Measurements from ENCODE around the gene SEBOX.

Gene SEBOX

DNA sequence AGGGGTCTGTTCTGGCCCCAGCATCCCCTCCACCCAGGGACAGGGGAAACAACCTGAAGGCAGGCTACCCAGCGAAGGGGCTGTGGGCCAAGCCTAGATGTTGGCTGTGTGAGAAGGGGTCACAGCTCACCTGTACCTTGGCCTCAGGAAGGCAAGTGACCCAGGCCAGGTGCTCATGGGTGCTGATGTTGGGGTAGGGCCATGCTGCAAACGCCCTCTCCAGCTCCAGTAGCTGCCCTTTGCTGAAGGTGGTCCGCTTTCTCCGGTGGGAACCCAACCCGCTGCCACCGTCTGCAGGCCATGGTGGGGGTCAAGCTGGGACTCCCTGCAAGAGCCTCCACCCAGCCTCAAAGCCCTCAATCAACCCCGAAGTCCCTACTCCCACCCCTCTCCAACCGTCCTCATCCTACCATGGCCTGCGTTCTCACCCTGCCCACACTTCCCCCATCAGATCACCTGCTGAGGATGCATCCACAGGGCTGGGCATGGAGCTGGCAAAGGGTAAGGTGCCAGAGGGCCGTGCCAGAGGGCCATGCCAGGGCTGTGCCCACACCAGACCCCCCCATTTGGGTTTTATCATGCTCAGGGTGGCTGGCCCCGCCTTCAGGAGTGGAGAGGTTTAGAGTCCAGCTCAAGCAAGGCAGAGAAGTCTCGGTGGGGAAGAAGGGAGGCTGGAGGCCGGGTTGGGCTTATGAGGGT, at the start of gene SEBOX:
SEBOX (minus strand) TSS at position 535 of the 699 bp plus-strand sequence; CDS start at position 487, 48 bp downstream.
- in situ Hi-C loops (cut with MboI; ENCODE audit: low sequenced_read_pairs), result no loop called here

- in situ Hi-C loops (cut with MboI; ENCODE audit: low sequenced_read_pairs), result no loop called here
Measured at GRCh38 chr17:28413804-28414203, 48.8 kb upstream of the SEBOX start.

DNA sequence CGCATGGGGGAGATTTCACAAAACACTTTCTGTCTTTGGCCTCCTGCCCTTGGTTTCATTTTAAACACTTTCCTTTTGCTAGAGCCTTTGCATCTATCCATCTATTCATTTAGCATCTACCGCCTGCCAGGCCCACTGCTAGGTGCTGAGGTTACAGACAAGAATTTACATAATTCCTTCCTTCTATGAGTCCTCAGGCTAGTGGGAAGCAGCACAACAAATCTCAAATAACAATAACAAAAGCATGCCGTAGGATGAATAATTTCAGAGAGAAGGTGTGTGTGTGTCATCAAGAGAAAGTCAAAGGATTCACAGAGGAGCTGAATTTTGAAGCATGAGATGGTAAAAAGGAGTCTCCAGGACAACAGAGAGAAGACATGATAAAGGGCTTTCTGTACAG, 47.1 kb upstream of the SEBOX start:
- in situ Hi-C loops (cut with MboI; ENCODE audit: low sequenced_read_pairs), result no loop called here

DNA sequence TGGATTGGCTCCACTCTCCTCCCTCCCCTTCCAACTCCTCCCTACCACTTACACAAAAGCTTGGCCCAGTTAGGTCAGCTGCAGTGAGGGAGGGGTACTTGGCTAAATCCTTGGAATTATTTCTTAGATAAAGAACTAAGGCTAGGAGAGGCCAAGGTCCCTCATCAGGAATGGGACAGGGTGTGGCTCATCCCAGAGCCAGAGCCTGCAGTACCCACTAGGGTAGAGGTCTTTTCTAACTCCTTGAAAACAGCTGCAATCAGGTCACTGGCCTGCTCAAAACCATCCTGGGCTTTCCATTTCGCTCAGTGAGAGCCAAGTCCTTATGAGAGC, 42.9 kb upstream of the SEBOX start:
- in situ Hi-C loops (cut with MboI; ENCODE audit: low sequenced_read_pairs), result no loop called here

DNA sequence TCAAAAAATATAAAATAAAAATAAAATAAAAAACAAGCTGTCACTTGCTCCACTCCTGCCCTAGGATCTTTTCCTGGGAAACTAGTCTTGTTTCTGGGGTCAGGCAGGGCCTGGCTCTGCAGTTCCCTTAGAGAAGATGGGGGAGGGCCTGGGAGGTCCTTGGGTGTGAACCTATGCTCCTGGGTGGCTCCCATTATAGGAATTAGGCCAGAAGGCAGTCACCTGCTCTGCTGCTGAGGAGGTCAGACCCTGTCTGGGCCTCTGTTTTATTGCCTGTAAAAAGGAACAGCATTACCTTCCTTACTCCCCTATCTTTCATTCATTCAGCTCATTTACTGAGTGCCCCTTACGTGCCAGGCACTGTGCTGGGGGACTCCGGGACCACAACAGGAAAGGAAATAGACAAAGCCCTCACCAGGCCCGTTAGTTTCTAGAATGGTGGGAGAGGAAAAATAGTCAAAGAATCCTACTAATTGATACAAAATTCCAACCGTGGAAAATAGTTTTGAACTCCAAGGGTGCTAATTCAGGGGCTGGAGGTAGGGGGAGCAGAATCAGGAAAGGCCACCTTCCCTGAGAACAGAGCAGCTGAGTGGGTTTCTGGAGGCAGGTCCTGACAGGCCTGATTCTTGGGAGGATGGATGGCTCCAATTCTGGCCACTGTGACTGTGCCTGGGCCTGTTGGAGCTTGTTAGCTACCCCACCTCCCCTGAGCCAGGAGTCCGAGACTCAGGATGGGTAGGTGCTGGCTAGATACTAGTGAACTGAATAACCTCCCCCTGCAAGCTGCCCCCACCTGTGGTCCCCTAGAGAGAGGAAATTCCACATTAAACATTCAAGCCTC, 42.4 kb upstream of the SEBOX start:
- in situ Hi-C loops (cut with MboI; ENCODE audit: low sequenced_read_pairs), result no loop called here

DNA sequence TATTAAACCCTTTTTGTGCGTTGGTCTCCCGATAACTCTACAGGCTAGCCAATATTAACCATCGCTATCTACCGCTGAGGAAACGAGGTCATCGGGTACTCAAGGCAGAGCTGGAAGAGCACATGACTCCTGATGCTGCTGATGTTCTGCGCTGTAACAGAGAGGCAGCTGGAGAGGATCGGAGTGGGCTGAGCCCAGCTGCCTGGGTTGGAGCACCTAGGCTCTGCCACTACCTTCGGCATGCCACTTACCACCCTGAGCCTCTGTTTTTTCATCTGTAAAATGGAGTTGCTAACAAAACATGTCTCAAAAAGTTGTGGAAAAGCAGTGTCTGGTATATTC, 41.4 kb upstream of the SEBOX start:
- in situ Hi-C loops (cut with MboI; ENCODE audit: low sequenced_read_pairs), result no loop called here

DNA sequence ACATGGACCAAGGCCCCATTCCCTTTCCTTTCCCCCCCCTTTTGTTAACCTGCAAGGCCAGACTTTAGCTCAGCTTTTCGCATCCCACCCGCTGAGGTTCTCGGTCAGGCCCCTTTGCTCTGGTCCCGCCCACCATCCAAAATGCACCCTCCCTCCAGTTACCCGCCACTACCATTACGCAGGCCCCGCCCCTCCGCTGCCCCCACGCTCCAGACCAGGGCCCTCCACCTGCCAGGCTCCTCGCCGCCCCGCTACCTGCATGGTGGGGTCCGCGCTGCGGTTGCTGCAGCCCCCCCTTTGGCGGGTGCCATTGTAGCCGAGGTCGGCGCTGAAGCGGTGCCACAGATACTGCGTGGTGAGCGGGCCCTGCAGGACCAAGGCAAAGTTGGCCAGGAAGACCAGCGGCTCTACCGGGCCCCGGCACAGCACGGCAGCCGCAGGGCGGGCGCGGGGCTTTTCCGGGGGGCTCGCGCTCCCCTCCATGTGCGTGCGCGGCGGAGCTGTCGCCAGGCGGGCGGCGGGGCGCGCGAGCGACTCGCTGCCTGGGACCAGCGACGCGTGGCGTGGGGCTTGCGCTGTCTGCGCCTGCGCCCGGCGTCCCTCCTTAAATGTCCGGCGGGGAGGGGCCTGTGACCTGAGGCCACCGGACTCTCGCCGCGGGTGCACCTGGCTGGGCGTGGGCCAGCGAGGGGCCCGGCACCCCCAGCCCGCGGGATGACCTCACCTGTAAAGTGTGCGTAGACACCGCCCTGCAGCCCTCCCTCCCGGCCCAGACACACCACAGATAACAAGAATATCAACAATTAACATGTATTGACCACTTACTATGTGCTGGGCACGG, 40.9 kb upstream of the SEBOX start, which contains the start of gene SLC46A1:
SLC46A1 (minus strand) TSS at position 581 of the 841 bp plus-strand sequence; CDS start at position 483, 98 bp downstream.
- in situ Hi-C loops (cut with MboI; ENCODE audit: low sequenced_read_pairs), result no loop called here

- in situ Hi-C loops (cut with MboI; ENCODE audit: low sequenced_read_pairs), result no loop called here
Measured at GRCh38 chr17:28404812-28405570, 40.0 kb upstream of the SEBOX start.

DNA sequence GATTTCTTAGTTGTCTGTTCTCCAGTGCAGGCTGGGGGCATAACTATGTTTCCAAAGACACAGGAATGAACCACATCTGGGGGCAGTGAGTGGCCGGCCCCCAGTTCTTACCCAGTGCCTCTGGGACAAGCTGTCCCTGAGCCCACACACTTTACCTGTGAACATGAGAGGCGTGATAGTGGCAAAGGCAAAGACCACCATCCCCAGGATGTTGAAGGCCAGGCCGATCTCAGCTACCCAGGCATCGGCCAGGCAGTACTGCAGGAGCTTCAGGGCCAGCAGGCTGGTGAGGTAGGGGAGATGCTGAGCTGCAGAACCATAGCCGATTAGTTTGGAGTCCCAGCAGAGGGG, 39.4 kb upstream of the SEBOX start:
- in situ Hi-C loops (cut with MboI; ENCODE audit: low sequenced_read_pairs), result no loop called here

- in situ Hi-C loops (cut with MboI; ENCODE audit: low sequenced_read_pairs), result no loop called here
Measured at GRCh38 chr17:28404007-28404406, 39.0 kb upstream of the SEBOX start.

GRCh38 chr17:28402844-28403243, 37.8 kb upstream of the SEBOX start:
- in situ Hi-C loops (cut with MboI; ENCODE audit: low sequenced_read_pairs), result no loop called here

GRCh38 chr17:28402224-28402630, 37.2 kb upstream of the SEBOX start:
- in situ Hi-C loops (cut with MboI; ENCODE audit: low sequenced_read_pairs), result no loop called here

GRCh38 chr17:28399808-28400207, 34.8 kb upstream of the SEBOX start:
- in situ Hi-C loops (cut with MboI; ENCODE audit: low sequenced_read_pairs), result no loop called here

- in situ Hi-C loops (cut with MboI; ENCODE audit: low sequenced_read_pairs), result no loop called here
Measured at GRCh38 chr17:28398280-28398981, 33.4 kb upstream of the SEBOX start.

DNA sequence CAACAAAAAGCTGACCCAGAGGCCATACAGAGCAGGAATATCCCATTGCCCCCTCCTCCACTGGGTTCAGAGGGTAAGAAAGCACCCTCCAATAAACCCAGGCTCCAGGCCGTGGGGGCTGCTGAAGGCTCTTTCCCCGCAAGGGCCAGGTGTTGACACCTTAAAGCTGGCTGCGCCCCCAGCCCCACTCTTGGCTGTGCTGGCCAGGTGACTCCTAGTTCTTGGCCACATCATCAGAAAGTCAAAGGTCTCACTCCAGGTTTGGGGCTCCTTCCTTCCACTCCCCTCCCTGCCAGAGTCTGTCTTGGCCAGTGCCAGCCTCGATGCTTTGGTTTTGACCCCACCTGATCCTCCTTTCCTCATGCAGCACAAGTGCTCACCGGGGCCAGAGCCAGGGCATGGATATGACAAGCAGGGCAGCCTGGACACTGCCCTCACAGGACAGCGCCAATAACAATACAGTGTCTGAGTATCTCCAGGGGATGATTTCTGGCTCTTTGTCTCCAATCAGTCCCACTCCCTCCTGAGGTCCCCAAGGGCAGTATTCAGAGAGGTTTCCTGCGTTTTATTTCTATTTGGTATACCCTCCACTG, 32.8 kb upstream of the SEBOX start:
- in situ Hi-C loops (cut with MboI; ENCODE audit: low sequenced_read_pairs), result no loop called here

- in situ Hi-C loops (cut with MboI; ENCODE audit: low sequenced_read_pairs), result no loop called here
Measured at GRCh38 chr17:28397275-28397674, 32.3 kb upstream of the SEBOX start.

- in situ Hi-C loops (cut with MboI; ENCODE audit: low sequenced_read_pairs), result no loop called here
Measured at GRCh38 chr17:28396635-28397239, 31.7 kb upstream of the SEBOX start.

DNA sequence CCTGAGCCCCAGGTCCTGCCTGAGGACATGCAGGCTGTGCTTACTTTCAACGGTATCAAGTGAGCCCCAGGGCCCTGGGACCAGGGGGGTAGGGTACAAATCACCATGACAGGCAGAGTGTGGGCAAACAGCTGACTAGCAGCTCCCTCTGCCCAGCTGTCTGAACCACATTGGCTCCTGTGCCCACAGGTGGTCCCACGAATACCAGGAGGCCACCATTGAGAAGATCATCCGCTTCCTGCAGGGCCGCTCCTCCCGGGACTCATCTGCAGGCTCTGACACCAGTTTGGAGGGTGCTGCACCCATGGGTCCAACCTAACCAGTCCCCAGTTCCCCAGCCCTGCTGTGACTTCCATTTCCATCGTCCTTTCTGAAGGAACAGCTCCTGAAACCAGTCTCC, 31.0 kb upstream of the SEBOX start:
- in situ Hi-C loops (cut with MboI; ENCODE audit: low sequenced_read_pairs), result no loop called here

- in situ Hi-C loops (cut with MboI; ENCODE audit: low sequenced_read_pairs), result no loop called here
Measured at GRCh38 chr17:28395426-28395825, 30.4 kb upstream of the SEBOX start.
